Glomerular endothelial cell (primary cell): ENCODE results near the gene NOL4L. TPM values are rescaled to one million over a fixed set of nuclear protein-coding genes. Genes with fewer than 3 reads are reported as not detected.

Source experiments
- DNase-seq: peaks from one replicate; pipeline ENCODE4 v3.0.0-alpha.2; 2011; ENCODE audit warnings: low read depth, low spot score; ENCODE audit errors: extremely low read depth
- total RNA-seq: library from RNA; depleted of rRNA; stranded (reverse); fragments of >200 nt; gene quantifications from 2 replicates; pipeline ENCODE4 v1.2.3, GENCODE V29; 2015

Gene NOL4L
- total RNA-seq, 1 donor from 2014 or later = 99.9 TPM

DNA sequence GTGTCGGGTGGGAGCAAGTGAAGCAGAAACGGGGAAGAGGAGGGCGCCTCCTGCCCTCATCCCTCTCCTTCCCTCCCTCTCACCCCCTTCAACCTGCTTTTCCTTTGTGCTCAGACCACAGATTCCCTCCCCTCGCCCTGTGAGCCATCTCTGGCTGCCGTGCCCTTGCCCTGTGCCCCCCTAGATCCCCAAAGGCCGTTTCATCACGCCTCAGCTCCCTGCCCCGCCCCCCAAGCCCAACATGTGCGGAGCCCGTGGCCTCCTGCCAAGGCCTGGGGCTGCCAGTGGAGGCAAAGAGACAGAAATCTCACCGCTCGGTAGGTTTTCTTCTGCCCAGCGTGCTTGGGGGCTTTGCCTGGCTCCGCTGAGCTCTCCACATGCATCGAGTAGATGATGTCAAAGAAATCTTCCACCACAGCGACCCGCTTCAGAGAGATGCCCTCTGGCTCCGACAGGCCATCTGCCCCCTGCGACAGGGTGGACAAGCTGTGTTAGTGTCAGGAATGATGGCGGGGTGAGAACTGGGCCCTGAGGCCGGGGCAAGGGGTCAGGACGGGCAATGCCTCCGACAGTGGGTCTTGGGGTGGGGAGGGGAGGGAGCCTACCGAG lies 57.6 kb downstream of the NOL4L start:
- DNase-seq = no peak

DNA sequence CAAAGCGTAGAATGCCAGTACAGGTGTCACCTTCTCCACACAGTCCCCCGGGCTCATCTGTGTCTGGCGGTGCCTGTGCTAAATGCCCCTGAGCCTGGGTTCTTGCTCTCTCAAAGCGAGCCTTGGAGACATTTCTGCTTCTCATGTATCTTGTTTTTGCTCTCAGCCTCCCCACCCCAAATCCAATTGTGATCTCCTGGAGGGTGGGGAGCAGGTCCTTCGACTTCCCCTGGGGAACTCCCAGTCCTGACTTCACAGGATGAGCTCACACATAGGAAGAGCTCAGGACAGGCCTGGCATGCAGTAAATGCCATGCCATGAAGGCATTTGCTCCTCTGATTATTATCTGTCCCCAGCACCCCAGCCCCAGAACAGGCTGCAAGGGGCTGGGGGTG lies 58.1 kb downstream of the NOL4L start:
- DNase-seq = no peak

DNA sequence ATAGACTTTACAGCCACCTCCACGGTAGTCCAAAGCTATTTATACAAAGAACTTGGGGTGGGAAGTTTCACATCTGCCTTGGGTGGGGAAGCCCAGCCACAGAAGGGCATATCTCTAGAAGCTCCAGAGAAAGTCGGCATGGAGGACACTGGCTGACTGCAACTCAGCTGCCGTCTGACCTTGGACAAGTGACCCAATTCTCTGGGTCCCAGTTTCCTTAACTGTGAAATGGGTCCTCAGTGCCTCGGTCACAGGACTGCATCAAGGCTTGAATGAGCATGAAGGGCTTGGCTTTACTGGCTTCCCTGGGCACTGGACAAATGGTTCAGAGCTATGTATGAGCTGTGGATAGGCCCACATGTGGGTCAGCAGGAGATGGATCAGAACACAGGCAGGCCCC lies 58.6 kb downstream of the NOL4L start:
- DNase-seq = no peak

DNA sequence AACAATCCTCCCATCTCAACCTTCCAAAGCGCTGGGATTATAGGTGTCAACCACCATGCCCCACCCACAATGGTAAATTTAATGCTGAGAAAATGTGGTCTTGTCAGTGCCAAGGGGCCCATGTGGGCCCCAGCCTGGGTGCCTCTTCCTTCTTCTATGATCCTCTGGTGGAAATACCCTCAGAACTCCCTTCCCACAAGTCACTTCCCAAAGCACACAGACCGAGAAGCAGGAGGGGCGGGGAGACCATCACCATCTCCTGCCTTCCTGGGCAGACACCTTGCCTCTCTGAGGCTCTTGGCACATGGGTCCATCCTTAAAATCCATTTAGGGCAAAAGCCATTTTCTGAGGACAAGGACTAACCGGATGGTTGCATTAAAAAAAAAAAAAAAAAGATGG lies 59.0 kb downstream of the NOL4L start:
- DNase-seq = no peak

DNA sequence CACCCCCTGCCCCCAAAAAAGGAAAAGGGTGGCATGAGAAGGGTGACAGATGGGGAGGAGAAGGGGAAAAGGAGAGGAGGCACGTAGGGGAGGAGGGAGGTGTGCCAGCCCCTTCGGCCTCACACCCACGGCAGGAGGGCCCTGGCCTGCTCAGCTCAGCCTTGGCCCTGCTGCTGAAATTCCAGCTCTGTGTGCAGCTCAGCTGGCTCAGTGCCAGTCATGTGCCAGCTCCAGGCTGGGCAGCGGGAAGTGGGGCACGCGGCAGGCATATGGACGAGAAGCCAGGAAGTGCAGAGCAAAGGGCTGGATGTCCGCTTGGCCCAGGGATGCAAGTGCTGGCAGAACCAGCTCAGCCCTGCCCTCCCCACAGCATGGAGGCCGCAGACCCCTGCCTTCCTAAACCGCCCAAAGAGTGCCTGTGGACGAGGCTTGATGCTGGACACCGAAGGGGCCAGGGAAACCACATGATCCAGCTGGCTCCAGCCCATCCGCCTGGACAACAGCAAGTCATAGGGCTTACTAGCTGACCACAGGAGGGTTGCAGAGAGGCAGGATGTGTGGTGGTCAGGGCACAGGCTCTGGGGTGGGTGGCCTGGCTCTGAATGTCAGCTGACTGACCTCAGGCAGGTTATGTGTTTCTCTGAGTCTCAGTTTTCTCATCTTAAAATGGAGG lies 60.2 kb downstream of the NOL4L start:
- no peak for DNase-seq

DNA sequence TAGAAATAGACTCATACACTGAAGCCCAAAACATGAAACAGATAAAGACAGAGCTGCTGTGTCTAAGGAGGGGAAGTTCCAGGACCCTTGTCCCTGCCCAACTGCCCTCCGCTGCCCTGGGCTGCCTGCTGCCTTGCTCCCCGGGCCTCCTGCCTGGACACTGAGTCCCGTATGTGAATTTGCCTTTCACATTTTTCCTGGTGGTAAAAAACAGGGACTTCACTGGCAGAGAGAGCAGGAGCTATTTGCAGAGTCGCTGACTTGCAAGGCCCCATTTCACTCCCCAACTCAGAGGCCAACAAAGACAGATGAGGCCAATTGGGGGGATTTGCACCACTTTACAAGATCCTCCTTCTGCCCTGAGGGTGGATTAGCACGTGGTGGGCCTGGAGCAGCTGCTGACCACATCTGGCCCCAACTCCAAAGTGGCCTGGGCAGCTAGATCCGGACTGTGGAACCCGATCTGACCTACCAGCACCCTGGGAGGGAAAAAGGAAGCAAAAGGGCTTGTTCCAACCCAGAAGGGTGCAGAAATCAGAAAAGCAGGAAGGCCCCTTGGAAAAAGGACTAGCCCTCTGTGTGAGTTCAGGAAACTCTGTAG lies 61.4 kb downstream of the NOL4L start:
- DNase-seq = no peak

DNA sequence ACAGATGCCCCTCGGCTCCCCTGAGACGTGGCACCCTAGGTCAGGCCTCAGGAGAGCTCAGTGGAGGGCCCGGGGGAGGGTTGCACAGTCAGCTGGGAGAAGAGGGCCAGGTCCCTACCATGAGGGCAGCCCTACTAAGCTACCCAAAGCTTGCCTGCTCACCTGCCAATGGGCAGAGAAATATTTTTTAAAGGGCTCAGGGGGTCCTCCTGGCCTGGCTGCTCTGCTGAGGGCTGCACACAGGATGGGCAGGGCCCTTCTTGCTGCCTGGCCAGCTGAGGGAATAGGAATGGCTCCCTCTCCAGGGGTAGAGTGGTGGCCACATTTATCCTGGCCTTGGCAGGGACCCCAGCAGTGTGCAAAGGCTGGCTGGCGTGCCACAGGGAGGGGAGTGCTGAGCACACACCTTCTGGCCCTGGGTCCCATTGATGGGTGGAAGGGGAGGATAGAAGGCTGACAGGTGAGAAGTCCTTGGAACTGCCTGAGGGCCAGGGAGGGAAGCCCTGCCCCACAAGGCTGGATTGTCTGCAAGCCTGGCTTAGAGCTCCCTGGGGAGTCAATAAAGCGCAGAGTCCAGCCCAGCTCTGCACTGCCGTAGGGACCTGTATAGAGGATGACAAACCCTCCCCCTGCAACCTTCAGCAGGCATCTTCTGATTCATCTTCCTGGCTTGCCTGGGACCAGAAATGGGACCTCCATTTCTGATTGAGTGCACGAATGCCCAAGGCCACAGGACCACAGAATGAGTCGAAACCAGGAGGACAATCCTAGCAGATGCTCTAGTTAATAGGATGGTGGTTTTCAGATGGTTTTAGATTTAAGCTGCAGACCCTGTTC lies 62.1 kb downstream of the NOL4L start:
- no peak for DNase-seq

DNA sequence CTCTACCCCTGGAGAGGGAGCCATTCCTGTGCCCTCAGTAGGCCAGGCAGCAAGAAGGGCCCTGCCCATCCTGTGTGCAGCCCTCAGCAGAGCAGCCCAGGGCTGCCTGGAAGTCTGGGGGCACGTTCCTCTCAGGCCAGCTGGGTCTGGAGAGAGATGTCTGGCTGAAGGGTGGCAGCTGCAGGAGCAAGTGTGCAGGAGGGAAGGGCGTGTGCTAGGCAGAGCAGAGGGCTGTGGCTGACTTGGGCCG lies 62.7 kb downstream of the NOL4L start:
- DNase-seq = no peak

DNA sequence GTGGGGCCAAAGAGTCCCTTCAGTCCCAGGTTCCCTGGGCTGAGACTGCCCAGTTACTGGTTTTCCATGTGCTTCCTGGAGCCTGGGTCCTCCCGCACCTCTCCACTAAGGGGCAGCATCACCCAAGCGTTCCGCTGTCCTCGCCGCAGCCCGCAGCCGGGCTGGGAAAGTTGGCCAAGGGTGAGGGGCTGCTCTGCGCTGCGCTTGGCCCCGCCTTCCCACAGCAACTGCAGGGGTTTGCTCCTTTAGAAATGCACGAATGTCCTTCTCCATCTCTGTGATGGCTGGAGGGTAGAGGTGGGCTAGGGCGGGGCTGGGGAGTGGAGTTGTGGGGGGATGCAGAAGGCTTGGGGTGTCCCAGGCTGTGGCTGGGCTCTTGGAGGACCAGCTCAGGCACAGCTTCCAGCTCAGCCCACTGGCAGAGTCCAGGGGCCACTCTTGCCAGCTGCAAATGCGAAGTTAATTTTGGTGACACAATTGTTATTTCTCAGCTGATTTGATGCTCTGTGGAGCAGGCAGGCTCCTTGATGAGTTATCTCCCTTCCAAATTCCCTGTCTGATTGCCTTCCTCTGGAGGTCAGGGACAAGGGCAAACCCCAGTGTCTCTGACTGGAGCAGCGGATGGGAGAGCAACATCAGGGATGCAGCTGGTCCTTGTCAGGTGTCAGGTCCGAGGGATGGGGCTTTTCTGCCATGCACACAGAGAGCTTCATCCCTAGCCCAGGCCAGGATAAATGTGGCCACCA lies 63.2 kb downstream of the NOL4L start:
- no peak for DNase-seq

DNA sequence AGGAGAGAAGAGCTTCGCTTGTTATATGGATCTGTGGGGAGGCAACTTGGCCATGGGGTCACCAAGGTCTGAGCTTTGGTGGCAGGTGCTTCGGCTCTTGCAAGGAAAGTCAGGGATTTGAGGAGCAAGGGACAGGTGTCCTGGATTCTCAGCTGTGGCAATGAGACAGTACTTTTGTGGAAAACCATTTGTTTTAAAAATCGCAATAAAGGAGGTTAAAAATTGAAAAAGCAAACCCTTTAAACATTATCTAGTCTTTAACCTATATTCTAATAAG lies 64.3 kb downstream of the NOL4L start:
- DNase-seq = no peak

DNA sequence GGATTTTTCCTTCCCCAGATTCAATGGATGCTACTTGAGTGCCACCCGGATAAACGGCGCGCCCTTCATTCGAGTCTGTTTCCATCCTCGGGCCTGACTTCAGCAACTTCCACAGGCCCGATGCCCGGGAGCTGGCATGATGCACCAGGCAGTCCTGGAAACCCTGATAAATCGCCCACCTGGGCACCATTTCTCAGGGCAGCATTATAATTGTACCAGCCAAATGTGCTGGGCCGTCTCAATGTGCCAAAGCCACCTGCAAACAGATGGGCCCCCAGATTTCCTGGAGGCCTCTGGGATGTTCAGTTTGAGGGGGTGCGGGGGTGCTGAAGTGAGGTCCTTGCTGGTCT lies 65.8 kb downstream of the NOL4L start:
- no peak for DNase-seq

DNA sequence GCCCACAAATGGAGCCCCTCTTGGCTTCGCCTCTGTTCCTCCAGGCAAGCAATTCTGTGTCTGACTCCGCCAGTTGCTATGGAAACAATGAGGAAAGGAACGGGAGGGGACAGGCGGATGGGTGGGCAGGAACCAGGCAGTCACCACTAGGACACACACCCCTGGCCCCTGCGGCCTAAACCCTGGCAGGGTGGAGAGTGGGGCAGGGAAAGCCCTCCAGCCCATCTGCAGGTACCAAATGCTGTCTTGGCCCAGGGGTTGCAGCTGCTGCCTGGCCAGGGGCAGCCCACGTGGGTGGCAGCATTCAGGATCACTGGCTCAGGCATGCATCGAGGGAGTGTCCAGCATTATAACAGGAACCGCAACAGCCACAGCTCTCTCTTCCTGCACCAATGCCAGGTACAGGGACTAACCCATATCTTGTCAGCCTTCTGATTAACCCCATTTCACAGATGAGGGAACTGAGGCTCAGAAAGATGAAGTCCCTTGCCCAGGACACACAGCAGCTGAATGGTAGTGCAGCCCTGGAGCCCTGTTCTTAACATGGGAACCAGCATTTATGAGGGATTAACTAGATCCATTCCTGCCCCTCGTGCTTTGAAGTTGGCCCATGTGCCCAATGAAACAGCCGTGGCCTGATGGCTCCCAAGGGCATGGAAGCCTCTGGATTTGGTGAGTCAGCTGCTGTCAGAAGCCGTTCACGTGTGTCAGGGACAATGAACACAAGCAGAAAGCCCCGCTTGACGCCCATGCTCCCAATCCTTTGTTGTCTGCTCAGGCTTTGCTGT lies 66.3 kb downstream of the NOL4L start:
- no peak for DNase-seq

DNA sequence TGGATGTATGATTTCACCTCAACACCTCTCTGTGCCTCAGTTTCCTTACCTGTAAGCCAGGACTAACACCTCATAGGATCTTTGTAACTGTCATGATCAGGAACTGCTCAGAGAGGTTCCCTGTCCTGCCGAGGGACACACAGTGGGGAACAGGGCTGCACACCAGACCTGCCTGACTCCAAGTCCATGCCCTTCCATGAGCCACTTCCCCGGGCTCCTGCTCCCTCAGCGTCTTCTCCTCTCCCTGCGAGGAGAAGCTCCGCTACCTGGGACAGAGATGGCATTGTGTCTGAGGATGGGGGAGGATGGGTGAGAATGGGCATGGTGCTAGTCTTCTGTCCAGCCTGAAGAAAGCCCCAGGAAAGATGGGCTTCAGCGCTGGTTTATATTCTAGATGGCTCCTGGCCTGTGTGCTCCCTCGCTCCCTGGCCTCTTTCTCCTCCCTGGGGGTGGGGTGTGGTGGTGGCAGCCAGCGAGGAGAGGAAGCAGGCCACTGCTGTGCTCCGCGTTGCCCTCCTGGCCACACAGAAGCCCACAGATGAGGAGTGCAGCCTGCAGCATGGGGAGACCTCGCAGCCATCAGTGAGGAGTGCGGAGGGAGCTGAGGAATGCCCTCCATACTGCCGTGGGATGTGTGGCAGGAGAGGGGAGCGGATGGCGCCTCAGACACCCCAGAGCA lies 67.1 kb downstream of the NOL4L start:
- no peak for DNase-seq

DNA sequence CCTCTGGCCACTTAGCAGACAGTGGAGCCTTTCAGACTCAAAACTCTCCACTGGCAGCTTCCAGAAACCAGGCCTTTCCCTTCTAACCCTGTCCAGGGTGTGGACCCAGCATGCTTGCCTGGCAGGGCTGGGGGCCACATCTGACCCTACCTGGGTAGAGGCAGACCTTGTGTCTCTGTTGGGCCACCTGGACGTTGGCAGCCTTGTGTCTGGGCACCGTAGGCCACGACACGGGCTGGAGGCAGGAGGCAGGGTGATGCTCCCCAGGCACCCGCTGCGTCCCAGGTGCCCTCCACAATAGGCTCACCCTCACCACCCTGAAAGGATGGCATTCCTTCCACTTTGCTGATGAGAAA lies 67.6 kb downstream of the NOL4L start:
- DNase-seq = no peak

DNA sequence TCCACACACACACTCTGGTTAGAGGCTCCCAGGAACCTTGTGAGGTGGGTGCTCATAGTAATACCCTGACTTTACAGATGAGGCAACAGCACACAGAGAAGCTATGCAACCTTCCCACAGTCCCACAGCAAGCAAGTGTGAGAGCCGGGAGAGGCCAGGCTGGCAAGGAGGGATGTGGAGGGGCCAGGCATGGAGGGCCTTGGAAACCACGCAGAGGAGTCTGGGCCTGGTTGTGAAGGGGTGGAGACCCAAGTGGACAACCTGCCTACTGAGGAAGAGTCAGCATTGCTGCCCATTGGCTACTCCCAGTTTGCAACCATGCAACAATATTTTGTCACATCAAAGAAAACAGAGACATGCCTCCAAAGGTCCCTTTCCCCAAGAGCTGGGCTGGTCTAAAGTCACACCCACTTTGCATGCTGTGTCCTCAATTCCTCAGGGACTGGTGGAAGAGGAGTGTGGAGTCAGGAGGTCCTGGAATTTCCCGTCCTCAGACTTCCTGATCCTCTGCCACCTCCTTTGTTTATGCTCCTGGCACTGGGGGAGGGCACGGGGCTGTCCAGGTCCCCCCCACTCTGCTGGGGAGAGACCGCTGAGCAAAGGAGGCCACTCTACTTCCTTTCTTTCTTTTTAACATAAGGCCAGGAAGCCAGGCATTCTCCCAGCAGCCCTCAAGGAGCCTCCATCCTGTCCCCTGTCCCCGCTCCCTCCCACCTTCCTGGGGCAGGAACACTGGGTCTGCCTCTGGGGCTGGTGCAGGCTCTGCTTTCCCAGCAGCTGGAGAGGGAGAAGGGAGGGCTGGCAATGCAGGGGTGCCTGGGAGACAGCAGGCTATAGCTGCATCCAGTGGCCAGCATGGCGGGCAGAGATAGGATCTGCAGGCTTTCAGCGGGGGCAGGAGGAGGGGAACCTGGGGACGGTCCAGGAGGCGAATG lies 68.3 kb downstream of the NOL4L start:
- no peak for DNase-seq

DNA sequence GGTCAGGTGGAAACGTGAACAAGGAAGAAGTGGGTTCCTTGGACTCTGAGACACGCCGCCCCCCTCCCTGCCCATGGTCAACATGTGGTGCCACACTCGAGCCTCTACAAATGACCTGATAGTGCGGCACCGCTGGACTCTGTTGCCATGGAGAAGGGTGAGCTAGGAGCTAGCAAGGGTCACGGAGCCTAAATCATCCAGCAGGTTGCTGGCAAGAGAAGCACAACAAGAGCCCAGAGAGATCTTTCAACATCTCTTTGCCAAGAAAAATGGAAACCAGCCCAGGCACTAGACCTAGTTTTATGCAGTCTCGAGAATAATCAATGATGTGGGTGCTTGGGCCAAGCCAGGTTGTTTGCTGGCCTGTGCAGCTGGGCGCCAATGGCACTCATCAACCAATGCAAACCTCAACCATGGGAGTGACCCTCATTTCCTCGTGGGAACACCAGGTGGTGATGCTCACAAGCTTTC lies 69.5 kb downstream of the NOL4L start:
- DNase-seq = no peak

DNA sequence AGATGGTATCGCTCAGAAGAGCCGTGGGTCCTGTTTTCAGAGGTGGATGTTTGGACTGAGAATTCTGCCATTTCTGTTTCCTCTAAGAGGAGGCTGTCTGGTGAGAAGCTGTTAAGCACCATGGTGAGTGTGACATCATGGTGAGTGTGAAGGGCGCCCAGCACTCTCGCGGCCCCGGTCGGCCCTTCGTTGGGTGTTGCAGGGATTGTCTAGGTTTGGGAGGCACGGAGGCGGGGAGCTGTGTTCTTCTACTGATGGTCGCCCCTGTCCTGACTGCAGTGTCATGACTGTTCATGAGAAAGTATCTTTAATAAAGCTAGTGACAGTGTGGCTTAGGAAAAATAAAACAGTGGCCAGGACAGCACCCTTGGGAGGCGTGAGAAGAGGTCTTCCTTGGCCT lies 70.4 kb downstream of the NOL4L start:
- no peak for DNase-seq

DNA sequence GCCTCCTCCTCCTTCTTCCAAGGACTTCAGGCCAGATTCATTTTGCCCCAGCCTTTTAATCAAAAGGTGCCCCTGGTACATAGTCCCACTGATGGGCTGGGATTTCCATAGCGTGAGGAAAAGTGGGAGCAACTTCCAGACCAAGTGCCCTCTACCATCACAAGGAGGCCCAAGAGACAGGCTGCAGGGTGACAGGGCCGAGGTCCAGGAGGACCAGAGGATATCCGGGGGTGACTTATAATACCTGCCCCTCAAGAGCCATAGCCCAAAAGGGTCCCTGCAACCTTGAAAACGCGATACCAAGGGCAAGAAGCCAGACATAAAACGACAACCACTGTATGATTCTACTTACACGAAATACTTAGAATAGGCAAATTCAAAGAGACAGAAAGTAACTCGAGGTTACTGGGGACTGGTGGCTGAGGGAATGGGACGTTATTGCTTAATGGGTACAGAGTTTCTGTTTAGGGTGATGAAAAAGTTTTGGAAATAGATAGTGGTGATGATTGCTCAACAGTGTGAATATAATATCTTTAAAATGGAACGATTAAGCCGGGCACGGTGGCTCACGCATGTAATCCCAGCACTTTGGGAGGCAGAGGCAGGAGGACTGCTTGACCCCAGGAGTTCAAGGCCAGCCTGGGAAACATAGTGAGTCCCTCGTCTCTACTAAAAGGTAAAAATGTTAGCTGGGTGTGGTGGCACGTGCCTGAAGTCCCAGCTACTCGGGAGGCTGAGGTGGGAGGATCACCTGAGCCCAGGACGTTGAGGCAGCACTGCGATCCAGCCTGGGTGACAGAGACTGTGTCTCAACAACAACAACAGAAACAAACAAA lies 71.9 kb downstream of the NOL4L start:
- DNase-seq = no peak
